Esophagus squamous epithelium (tissue), 5 donors: Measurements from ENCODE around the gene GPR26. TPM values are rescaled to one million over a fixed set of nuclear protein-coding genes. Genes with fewer than 3 reads are reported as not detected.

Experiments
- DNase-seq: peaks from one replicate; lab custom pipeline; 2025; lab: John Stamatoyannopoulos, UW
- H3K27ac ChIP-seq, 4 donors: fragments of 200-600 bp; sonication (generic); one replicate each; pipeline ENCODE4 v1.5.1; 2016 to 2019; ENCODE audit warnings: mild to moderate bottlenecking in 1 of 4
- H3K27me3 ChIP-seq, 4 donors: fragments of 200-600 bp; sonication (generic); 1 replicate in 3 of 4; 2 replicates in 1 of 4; pipeline versions ENCODE4 v1.5.1 to v1.6.0; 2017 to 2021; ENCODE audit warnings: antibody characterized with exemption in 1 of 4
- H3K36me3 ChIP-seq, 3 donors: fragments of 200-600 bp; sonication (generic); one replicate each; pipeline ENCODE4 v1.5.1; 2016 to 2019
- H3K4me1 ChIP-seq, 3 donors: fragments of 200-600 bp; sonication (generic); one replicate each; pipeline ENCODE4 v1.5.1; 2017 to 2019
- H3K4me3 ChIP-seq, 4 donors: fragments of 200-600 bp; sonication (generic); 1 replicate in 3 of 4; 2 replicates in 1 of 4; pipeline ENCODE4 v1.5.1; 2016 to 2019; ENCODE audit warnings: mild to moderate bottlenecking in 2 of 4, moderate library complexity in 1 of 4
- H3K9me3 ChIP-seq, 3 donors: fragments of 200-600 bp; sonication (generic); one replicate each; pipeline ENCODE4 v1.5.1; 2016 to 2019
- POLR2A ChIP-seq, 4 donors: fragments of 450-650 bp; IDR thresholded peaks; one replicate each; pipeline ENCODE4 v1.6.1; 2017; ENCODE audit warnings: antibody characterized with exemption in 4 of 4, mild to moderate bottlenecking in 4 of 4, moderate library complexity in 3 of 4
- whole genome bisulfite sequencing, 2 donors: methylation state at CpG; one replicate each; pipeline ENCODE4 v1.1.5; 2018; 5-methylcytosine and 5-hydroxymethylcytosine counted together
- intact Hi-C: fragments of 100-400 bp; cut with DNase I; formaldehyde crosslinking; loops from one replicate; pipeline ENCODE4 v1.15.0; 2022
- total RNA-seq, 4 donors: library from RNA; depleted of rRNA; stranded (reverse); fragments of >200 nt; gene quantifications; one replicate each; pipeline ENCODE4 v1.1.0, GENCODE V29; 2016
- TF ChIP-seq, protein P1 (sequence below), 6 experiments: fragments of 450-650 bp in 4 of 6; fragments of 200-600 bp in 2 of 6; sonication (generic) in 2 of 6; IDR thresholded peaks; one replicate each; pipeline ENCODE4 v1.5.1; 2016 to 2019; ENCODE audit warnings: antibody characterized with exemption in 6 of 6, mild to moderate bottlenecking in 4 of 6, moderate library complexity in 4 of 6
- donor health status: DM: yes; HTN: yes; CAD: no.

The GPR26 gene
- total RNA-seq, 4 donors from 2014 or later: not detected

DNA sequence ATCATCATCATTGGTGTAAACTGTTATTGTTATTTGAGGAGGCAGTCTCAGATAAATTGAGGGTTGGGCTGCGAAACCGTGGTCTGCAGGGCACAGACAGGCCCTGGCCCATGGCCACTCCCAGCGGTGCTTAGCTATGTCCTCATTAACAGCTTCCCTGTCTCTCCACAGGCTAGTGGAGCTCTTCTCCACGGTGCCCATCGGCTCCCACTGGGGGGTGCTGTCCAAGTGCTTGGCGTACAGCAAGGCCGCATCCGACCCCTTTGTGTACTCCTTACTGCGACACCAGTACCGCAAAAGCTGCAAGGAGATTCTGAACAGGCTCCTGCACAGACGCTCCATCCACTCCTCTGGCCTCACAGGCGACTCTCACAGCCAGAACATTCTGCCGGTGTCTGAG lies 21.6 kb downstream of the GPR26 start:
- Histone ChIP-seq H3K4me3 (no peak overlapping the region), H3K27ac (no peak overlapping the region), H3K9me3 (no peaks in the 10 kb centered on the region), H3K4me1 (no peaks in the 10 kb centered on the region), H3K27me3 (peaks cover 0 to 14% (median 0%) of the 10 kb centered on the region in 4 donors), H3K36me3 (no peaks in the 10 kb centered on the region)
- intact Hi-C loops: no loop called here
- DNase-seq: no peak
- WGBS, 2 donors: 45 to 72% methylated on average over 3 to 13 of the region's 13 CpGs
- no peak for TF ChIP-seq POLR2A (IDR thresholded peaks at IDR 0.05)
- TF ChIP-seq, protein P1, sequence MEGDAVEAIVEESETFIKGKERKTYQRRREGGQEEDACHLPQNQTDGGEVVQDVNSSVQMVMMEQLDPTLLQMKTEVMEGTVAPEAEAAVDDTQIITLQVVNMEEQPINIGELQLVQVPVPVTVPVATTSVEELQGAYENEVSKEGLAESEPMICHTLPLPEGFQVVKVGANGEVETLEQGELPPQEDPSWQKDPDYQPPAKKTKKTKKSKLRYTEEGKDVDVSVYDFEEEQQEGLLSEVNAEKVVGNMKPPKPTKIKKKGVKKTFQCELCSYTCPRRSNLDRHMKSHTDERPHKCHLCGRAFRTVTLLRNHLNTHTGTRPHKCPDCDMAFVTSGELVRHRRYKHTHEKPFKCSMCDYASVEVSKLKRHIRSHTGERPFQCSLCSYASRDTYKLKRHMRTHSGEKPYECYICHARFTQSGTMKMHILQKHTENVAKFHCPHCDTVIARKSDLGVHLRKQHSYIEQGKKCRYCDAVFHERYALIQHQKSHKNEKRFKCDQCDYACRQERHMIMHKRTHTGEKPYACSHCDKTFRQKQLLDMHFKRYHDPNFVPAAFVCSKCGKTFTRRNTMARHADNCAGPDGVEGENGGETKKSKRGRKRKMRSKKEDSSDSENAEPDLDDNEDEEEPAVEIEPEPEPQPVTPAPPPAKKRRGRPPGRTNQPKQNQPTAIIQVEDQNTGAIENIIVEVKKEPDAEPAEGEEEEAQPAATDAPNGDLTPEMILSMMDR (IDR thresholded peaks at IDR 0.05): no peak

DNA sequence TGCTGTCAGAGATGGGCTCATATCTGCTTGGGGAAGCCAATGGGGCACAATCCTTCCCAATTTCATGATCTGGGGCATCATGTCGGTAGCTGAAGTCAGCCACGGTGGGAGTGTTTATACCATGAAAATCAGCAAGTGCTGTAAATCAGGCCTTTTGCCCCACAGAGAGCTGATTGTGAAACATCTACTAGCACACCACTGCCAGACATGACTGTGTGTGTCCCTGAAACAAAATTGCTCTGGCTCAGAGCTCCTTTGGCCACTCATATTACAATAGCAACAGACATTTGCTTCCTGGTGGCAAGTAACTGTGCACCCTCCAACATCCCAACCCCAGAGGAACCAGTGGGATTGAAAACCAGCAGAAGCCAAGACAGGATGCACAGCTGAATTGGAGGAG lies 23.7 kb downstream of the GPR26 start:
- peaks cover 0 to 14% (median 0%) of the 10 kb centered on the region in 4 donors for H3K27me3 ChIP-seq
- TF ChIP-seq, protein P1 (IDR thresholded peaks at IDR 0.05): no peak
- TF ChIP-seq POLR2A (IDR thresholded peaks at IDR 0.05): no peak
- no peaks in the 10 kb centered on the region for H3K9me3 ChIP-seq
- intact Hi-C loops: no loop called here
- 93 to 100% methylated on average over 2 of the region's 2 CpGs for WGBS, 2 donors
- no peak overlapping the region for H3K27ac ChIP-seq
- no peaks in the 10 kb centered on the region for H3K4me1 ChIP-seq
- DNase-seq: no peak
- no peaks in the 10 kb centered on the region for H3K36me3 ChIP-seq
- no peak overlapping the region for H3K4me3 ChIP-seq

DNA sequence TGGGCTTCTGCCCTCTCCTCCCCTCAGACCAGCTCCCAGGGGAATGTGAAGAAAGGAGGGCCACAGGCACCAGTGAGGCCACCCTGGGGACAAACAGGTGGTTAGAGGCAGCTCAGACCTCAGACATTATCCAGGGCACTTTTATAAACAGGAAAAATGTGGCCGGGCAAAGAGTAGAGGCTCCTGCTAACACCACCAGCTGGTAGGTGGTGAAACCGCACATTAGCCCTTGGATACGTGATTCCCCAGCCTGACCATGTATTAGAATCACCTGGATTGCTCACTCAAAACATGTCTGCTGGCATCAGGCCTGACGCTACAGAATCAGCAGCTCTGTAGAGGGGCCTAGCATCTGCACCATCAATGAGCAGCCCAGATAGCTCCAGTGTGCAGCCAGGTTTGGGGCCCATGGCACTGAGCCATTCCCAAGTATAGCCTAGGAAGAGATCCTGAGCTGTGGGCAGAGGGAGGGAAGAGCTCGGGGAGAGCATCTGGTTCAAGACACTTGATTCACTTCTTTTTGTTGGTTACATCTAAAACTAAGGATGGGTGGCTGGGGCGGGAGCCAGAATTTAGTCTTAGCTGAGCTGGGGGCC lies 37.1 kb downstream of the GPR26 start:
- Histone ChIP-seq H3K27ac (no peak overlapping the region), H3K27me3 (no peaks in the 10 kb centered on the region), H3K9me3 (no peaks in the 10 kb centered on the region), H3K4me3 (no peak overlapping the region), H3K36me3 (no peaks in the 10 kb centered on the region), H3K4me1 (no peaks in the 10 kb centered on the region)
- 60 to 68% methylated on average over 4 to 5 of the region's 6 CpGs for WGBS, 2 donors
- intact Hi-C loops: no loop called here
- TF ChIP-seq, protein P1 (IDR thresholded peaks at IDR 0.05): no peak
- TF ChIP-seq POLR2A (IDR thresholded peaks at IDR 0.05): no peak
- DNase-seq: no peak

DNA sequence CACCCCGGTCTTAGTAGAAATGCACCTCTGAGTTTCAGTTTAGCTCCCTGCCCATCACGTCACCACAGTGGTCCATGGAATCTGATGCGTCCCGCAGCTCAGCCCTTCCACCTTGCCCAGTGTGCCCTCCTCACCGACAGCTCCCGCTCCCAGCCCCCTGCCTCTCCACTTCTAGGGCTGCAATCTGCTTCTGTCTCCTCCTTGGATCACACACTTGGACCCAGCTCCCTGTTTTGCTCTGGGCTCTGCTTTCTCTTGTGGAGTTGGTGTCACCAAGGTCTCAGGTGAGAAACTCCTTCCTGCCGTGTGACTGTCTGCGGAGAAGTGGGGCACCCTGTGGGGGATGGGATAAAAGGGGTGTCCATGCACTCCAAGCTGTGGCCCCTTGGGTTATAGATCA lies 37.9 kb downstream of the GPR26 start:
- H3K36me3 ChIP-seq: no peaks in the 10 kb centered on the region
- WGBS, 2 donors: 87 to 92% methylated on average over 6 to 8 of the region's 8 CpGs
- DNase-seq: no peak

DNA sequence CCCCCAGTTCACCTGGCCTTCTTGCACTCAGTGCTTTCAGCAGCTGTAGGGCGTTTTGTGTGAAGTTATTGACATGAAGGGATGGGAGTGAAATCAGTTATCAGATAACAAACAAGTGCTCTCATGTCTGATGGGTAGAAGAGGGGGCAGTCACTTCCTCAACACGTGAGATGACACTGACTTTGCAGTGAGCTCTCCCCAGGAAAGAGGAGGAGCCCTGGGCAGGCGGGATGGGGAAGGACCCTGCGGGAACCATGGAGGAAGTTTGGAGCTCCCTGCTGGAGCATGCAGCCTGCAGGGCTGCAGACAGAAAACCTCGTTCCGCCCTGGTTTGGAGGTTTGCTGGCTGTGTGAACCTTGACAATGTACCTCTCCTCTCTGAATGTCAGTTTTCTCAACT lies 38.7 kb downstream of the GPR26 start:
- TF ChIP-seq, protein P1 (IDR thresholded peaks at IDR 0.05): no peak
- TF ChIP-seq POLR2A (IDR thresholded peaks at IDR 0.05): no peak
- DNase-seq: no peak
- Histone ChIP-seq H3K27ac (no peak overlapping the region), H3K27me3 (peaks cover 0 to 6% (median 0%) of the 10 kb centered on the region in 4 donors), H3K4me1 (no peaks in the 10 kb centered on the region), H3K36me3 (no peaks in the 10 kb centered on the region), H3K9me3 (no peaks in the 10 kb centered on the region), H3K4me3 (no peak overlapping the region)
- 12 to 21% methylated on average over 4 to 5 of the region's 6 CpGs for whole genome bisulfite sequencing, 2 donors
- intact Hi-C loops: no loop called here

More for the DNA sequence above, 37.9 kb downstream of the GPR26 start:
- H3K27me3 ChIP-seq: peaks cover 0 to 6% (median 0%) of the 10 kb centered on the region in 4 donors
- H3K4me3 ChIP-seq: no peak overlapping the region
- H3K9me3 ChIP-seq: no peaks in the 10 kb centered on the region
- intact Hi-C loops: no loop called here
- no peak overlapping the region for H3K27ac ChIP-seq
- no peaks in the 10 kb centered on the region for H3K4me1 ChIP-seq
- no peak for TF ChIP-seq POLR2A (IDR thresholded peaks at IDR 0.05)
- TF ChIP-seq, protein P1 (IDR thresholded peaks at IDR 0.05): no peak
